Epithelial cell of proximal tubule (primary cell): ENCODE results near the gene ZZZ3. TPM values are rescaled to one million over a fixed set of nuclear protein-coding genes. Genes with fewer than 3 reads are reported as not detected.

Experiments
- DNase-seq: peaks from one replicate; pipeline ENCODE4 v3.0.0-alpha.2; 2011; ENCODE audit warnings: low read depth
- H3K4me3 ChIP-seq: 2 replicates; pipeline ENCODE4 v1.5.1; 2011; ENCODE audit warnings: low read depth, mild to moderate bottlenecking, low read length
- total RNA-seq: library from RNA; depleted of rRNA; stranded (reverse); fragments of >200 nt; gene quantifications from 2 replicates; pipeline ENCODE4 v1.2.3, GENCODE V29; 2015
- TF ChIP-seq, protein P1 (sequence below): conservative IDR thresholded peaks from 2 replicates; pipeline ENCODE4 v1.5.1; 2012; ENCODE audit warnings: low read depth, mild to moderate bottlenecking, low read length

Gene ZZZ3
- total RNA-seq, 1 donor from 2014 or later = 32.1 TPM

DNA sequence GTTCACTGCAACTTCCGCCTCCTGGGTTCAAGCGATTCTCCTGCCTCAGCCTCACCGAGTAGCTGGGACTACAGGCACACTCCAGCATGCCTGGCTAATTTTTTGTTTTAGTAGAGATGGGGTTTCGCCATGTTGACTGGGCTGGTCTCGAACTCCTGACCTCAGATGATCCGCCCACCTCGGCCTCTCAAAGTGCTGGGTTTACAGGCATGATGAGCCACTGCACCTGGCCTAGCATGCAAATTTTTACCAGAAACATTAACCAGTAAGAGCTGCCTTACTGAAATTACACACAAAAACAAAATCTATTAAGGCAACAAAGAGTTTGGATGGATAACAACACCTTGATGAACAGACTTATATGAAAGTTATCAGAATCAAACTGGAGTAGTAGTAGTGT, 12.1 kb downstream of the ZZZ3 start:
- DNase-seq = no peak
- no peak overlapping the region for H3K4me3 ChIP-seq
- TF ChIP-seq, protein P1, sequence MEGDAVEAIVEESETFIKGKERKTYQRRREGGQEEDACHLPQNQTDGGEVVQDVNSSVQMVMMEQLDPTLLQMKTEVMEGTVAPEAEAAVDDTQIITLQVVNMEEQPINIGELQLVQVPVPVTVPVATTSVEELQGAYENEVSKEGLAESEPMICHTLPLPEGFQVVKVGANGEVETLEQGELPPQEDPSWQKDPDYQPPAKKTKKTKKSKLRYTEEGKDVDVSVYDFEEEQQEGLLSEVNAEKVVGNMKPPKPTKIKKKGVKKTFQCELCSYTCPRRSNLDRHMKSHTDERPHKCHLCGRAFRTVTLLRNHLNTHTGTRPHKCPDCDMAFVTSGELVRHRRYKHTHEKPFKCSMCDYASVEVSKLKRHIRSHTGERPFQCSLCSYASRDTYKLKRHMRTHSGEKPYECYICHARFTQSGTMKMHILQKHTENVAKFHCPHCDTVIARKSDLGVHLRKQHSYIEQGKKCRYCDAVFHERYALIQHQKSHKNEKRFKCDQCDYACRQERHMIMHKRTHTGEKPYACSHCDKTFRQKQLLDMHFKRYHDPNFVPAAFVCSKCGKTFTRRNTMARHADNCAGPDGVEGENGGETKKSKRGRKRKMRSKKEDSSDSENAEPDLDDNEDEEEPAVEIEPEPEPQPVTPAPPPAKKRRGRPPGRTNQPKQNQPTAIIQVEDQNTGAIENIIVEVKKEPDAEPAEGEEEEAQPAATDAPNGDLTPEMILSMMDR = no peak

DNA sequence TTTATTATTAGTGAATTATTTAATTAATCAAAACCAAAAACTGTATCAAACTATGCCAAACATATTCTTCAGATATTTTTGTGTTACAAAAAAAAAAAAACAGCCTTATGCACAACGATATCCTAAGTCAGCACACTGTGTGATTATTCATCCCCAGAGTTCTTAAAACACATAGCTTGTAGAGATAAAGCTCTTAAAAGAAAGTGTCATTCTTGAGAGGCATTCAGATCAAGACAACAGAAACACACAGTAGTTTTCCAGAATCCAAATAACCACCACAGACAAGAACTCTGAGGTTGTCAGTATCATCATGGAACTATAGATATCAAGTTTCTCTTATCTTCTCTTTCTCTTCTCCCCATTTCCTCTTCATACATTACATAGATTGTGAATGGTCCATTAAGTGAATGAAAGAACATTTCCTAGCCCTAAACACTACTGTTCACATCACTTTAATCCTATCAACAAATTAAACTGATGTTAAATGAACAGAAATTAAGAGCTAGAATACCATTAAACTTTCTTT, 13.5 kb downstream of the ZZZ3 start:
- no peak overlapping the region for H3K4me3 ChIP-seq
- no peak for DNase-seq
- TF ChIP-seq, protein P1 = no peak

DNA sequence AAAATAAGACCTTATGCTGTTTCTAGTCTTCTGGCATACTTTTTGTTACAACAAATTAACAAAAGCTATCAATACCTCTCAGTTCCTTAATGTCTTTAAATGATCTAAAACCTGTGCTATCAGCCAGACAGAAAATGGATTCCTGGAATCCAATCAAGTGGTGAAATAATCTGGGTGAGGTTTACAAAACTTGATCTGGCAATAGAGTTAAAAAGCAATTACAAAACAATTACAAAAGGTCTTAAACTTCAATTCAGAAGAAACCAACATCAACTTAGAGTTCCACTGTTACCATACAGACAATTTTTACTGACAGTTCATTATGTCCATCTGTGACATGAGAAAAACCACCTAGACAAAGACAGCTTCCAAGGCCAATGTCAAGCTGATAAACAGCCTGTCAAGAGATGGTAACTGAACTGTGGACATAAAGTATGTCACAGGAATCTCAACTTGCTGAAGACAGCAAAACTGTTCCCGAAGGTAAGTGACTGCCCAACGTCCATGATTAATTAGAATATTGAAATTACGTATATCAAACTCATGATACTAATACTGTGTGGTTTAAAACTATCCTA, 17.4 kb downstream of the ZZZ3 start:
- H3K4me3 ChIP-seq = no peak overlapping the region
- TF ChIP-seq, protein P1 = no peak
- DNase-seq = no peak

DNA sequence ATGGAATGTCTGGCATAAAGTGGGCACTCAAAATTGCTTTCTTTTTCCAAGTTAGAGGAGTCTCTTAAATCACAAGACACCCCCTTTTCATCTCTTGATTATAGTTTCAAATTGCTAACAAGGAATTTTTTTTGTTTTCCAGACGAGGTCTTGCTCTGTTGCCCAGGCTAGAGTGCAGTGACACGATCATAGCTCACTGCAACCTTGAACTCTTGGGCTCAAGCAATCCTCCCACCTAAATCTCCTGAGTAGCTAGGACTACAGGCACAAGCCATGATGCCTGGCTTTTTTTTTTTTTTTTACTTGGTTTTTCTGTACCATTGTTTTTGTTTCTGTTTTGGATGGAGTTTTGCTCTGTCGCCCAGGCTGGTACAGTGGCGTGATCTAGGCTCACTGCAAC, 20.8 kb downstream of the ZZZ3 start:
- no peak overlapping the region for H3K4me3 ChIP-seq
- TF ChIP-seq, protein P1 = no peak
- DNase-seq = no peak

DNA sequence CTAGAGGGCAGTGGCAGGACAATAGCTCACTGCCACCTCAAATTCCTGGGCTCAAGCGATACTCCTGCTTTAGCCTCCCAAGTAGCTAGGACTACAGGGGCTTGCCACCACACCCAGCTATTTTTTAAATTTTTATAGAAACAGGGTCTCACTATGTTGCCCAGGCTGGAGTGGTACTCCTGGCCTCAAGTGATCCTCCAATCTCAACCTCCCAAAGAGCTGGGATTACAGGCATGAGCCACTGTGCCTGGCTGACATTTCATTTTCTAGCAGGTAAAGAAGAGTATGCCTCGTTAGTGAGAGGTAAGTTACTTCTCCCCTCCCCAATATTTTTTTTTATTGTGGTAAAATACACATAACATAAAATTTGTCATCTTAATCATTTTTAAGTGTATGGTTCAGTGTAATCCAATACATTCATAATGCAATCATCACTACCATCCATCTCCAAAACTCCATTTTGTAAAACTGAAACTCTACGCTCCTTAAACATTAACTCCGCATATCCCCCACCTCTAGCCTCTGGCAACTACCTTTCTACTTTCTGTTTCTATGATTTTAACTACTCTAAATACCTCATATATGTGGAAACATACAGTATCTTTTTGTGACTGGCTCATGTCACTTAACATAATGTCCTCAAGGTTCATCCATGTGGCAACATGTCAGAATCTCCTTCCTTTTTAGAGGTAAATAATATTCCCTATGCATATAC, 22.4 kb downstream of the ZZZ3 start:
- no peak overlapping the region for H3K4me3 ChIP-seq
- TF ChIP-seq, protein P1 = no peak

DNA sequence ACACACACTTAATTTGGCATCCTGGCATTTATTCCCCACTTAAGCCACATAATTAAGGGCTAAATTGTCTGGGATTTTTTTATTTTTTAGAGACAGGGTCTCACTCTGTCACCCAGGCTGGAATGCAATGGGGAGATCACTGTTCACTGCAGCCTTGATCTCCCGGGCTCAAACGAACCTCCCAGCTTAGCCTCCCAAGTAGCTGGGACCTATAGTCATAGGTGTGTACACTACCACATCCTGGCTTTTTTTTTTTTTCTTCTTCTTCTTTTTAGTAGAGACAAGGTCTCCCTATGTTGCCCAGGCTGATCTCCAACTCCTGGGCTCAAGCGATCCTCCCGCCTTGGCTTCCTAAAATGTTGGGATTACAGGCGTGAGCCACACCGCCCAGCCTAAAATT, 24.2 kb downstream of the ZZZ3 start:
- no peak for DNase-seq
- H3K4me3 ChIP-seq = no peak overlapping the region
- TF ChIP-seq, protein P1 = no peak

More for the DNA sequence above, 22.4 kb downstream of the ZZZ3 start:
- no peak for DNase-seq

DNA sequence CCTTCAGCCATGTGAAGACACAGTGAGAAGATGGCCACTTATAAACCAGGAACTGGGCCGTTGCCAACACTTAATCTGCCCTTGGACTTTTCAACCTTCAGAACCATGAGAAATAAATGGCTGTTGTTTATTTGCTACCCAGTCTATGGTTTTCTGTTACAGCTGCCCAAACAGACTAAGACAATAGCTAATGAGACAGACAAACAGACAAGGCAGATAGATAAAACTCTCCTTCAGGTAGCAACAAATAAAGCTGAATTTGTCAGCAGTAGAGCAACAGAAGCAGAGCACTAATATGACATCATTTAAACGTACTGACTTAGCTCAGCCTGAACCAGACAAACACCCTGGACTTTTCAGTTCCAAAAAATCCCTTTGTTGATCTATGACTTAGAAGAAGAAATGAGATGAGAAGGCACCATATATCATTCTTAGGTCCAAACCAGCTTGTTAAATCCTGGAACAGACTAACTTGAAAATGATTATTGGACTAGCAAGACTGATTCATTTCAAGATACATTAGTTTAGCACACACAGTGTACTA, 27.0 kb downstream of the ZZZ3 start:
- TF ChIP-seq, protein P1 = no peak
- DNase-seq = no peak

More for the DNA sequence above, 27.0 kb downstream of the ZZZ3 start:
- H3K4me3 ChIP-seq = no peak overlapping the region
